Measurements from ENCODE around the gene CDSN. TPM values are rescaled to one million over a fixed set of nuclear protein-coding genes. Genes with fewer than 3 reads are reported as not detected.

Gene CDSN
- total and polyA plus RNA-seq, 2 donors (not counting 1 experiment from before 2014, with no cell fraction given), result not detected

GRCh38 chr6:31114970-31115849, 5.0 kb downstream of the CDSN start:
- no peak for DNase-seq
- POLR2A ChIA-PET, result no interaction called here
- no peak overlapping the region for H3K4me2 ChIP-seq (replicated peaks; ENCODE audit: low read depth, low read length, poor library complexity, severe bottlenecking)
- ATAC-seq (ENCODE audit: low read depth), result no peak
- TF ChIP-seq CTCF (IDR thresholded peaks at IDR 0.05) (no peak), EZH2 (IDR thresholded peaks at IDR 0.05; ENCODE audit: borderline replicate concordance, insufficient read depth, low read depth, low read length, poor library complexity, severe bottlenecking) (no peak)
- H3K4me3 Mint-ChIP-seq, result no peak overlapping the region
- no peaks in the 10 kb centered on the region for H3K9me3 Mint-ChIP-seq (ENCODE audit: insufficient read depth)
- no peaks in the 10 kb centered on the region for H3K9me3 ChIP-seq (ENCODE audit: control extremely low read depth in 1 of 3, control insufficient read depth in 2 of 3, insufficient read depth in 1 of 3, low read length in 2 of 3)
- CTCF ChIA-PET, result interaction anchor here (0.7 to 2.4 kb wide), 4 partner anchors 11 to 35 kb away, joined by 3 to 6 read pairs (median 4); no protein-coding TSS in a partner anchor
- WGBS (ENCODE audit: insufficient coverage), result 40% methylated on average over 6 of the region's 9 CpGs
- no peak overlapping the region for H3K4me3 ChIP-seq (ENCODE audit: control extremely low read depth in 1 of 5, extremely low read depth in 1 of 5, insufficient read depth in 1 of 5, low read depth in 2 of 5, low read length in 4 of 5)
- H3K79me2 ChIP-seq (ENCODE audit: control insufficient read depth, insufficient read depth, low read length), result no peaks in the 10 kb centered on the region
- no peak overlapping the region for H3K27ac ChIP-seq (ENCODE audit: low read length in 2 of 2)
- intact Hi-C loops (cut with micrococcal nuclease), result no loop called here
- no peak overlapping the region for H3K27ac Mint-ChIP-seq
- H4K20me1 ChIP-seq (ENCODE audit: control insufficient read depth, insufficient read depth, low read length, poor library complexity, severe bottlenecking), result no peaks in the 10 kb centered on the region
- no peak overlapping the region for H3K9ac ChIP-seq (ENCODE audit: low read length)
- H3K27me3 ChIP-seq (replicated peaks in 1 of 4; ENCODE audit: control extremely low read depth in 1 of 4, control insufficient read depth in 3 of 4, insufficient read depth in 4 of 4, low read length in 3 of 4), result peaks cover 0 to 7% (median 3%) of the 10 kb centered on the region in 4 experiments
- H3K36me3 ChIP-seq (replicated peaks in 1 of 2; ENCODE audit: control extremely low read depth in 1 of 2, control insufficient read depth in 1 of 2, extremely low read depth in 1 of 2, insufficient read depth in 2 of 2, low read length in 1 of 2), result no peaks in the 10 kb centered on the region
- H2AFZ ChIP-seq (ENCODE audit: insufficient read depth, low read depth, low read length, poor library complexity, severe bottlenecking), result no peak overlapping the region
- H3K4me1 Mint-ChIP-seq, result peaks cover 5% of the 10 kb centered on the region
- H3K27me3 Mint-ChIP-seq, result peaks cover 41% of the 10 kb centered on the region
- H3K4me1 ChIP-seq (ENCODE audit: control insufficient read depth in 2 of 2, insufficient read depth in 2 of 2, low read length in 2 of 2), result peaks cover 0 to 6% of the 10 kb centered on the region in 2 donors

GRCh38 chr6:31114541-31114878, 5.7 kb downstream of the CDSN start, which contains the start of gene PSORS1C1:
Gene PSORS1C1 (plus strand): TSS chr6:31114800. CDS start chr6:31129633, 14,833 bp downstream.
- DNase-seq (no peak), ATAC-seq (ENCODE audit: low read depth) (no peak)
- Histone ChIP-seq H3K9ac (ENCODE audit: low read length) (no peak within 1 kb of the TSS), H2AFZ (ENCODE audit: insufficient read depth, low read depth, low read length, poor library complexity, severe bottlenecking) (no peak within 1 kb of the TSS), H4K20me1 (ENCODE audit: control insufficient read depth, insufficient read depth, low read length, poor library complexity, severe bottlenecking) (no peaks in the 10 kb centered on the region), H3K27me3 (replicated peaks in 1 of 4; ENCODE audit: control extremely low read depth in 1 of 4, control insufficient read depth in 3 of 4, insufficient read depth in 4 of 4, low read length in 3 of 4) (peaks cover 0 to 13% (median 3%) of the 10 kb centered on the region in 4 experiments), H3K4me2 (replicated peaks; ENCODE audit: low read depth, low read length, poor library complexity, severe bottlenecking) (no peak within 1 kb of the TSS), H3K4me1 (ENCODE audit: control insufficient read depth in 2 of 2, insufficient read depth in 2 of 2, low read length in 2 of 2) (peaks cover 0 to 6% of the 10 kb centered on the region in 2 donors), H3K36me3 (replicated peaks in 1 of 2; ENCODE audit: control extremely low read depth in 1 of 2, control insufficient read depth in 1 of 2, extremely low read depth in 1 of 2, insufficient read depth in 2 of 2, low read length in 1 of 2) (no peaks in the 10 kb centered on the region), H3K27ac (ENCODE audit: low read length in 2 of 2) (no peak within 1 kb of the TSS), H3K79me2 (ENCODE audit: control insufficient read depth, insufficient read depth, low read length) (no peaks in the 10 kb centered on the region), H3K9me3 (ENCODE audit: control extremely low read depth in 1 of 3, control insufficient read depth in 2 of 3, insufficient read depth in 1 of 3, low read length in 2 of 3) (no peaks in the 10 kb centered on the region), H3K4me3 (ENCODE audit: control extremely low read depth in 1 of 5, extremely low read depth in 1 of 5, insufficient read depth in 1 of 5, low read depth in 2 of 5, low read length in 4 of 5) (no peak within 1 kb of the TSS)
- TF ChIP-seq EZH2 (IDR thresholded peaks at IDR 0.05; ENCODE audit: borderline replicate concordance, insufficient read depth, low read depth, low read length, poor library complexity, severe bottlenecking) (no peak), CTCF (IDR thresholded peaks at IDR 0.05) (no peak)
- no peaks in the 10 kb centered on the region for H3K9me3 Mint-ChIP-seq (ENCODE audit: insufficient read depth)
- WGBS (ENCODE audit: insufficient coverage), result 57% methylated on average over 2 of the region's 3 CpGs
- peaks cover 5% of the 10 kb centered on the region for H3K4me1 Mint-ChIP-seq
- peaks cover 48% of the 10 kb centered on the region for H3K27me3 Mint-ChIP-seq
- ChIA-PET POLR2A (no interaction called here), CTCF (interaction anchor here (0.6 to 0.7 kb wide), 2 partner anchors 13 to 32 kb away, joined by 3 read pairs; no protein-coding TSS in a partner anchor)
- H3K27ac Mint-ChIP-seq, result no peak within 1 kb of the TSS
- no peak within 1 kb of the TSS for H3K4me3 Mint-ChIP-seq
- intact Hi-C loops (cut with micrococcal nuclease), result no loop called here
